ENCODE data around the gene RPS21.

The RPS21 gene

GRCh38 chr20:62353289-62354030 lies 33.4 kb upstream of the RPS21 start:
- no peak for DNase-seq (ENCODE audit: low read depth)
- in situ Hi-C loops (cut with HindIII; ENCODE audit: low sequenced_read_pairs), result no loop called here
- TF ChIP-seq CTCF (IDR thresholded peaks at IDR 0.05; ENCODE audit: low read depth, low read length, missing control alignments), result no peak
- H3K4me3 ChIP-seq (ENCODE audit: low read depth, low read length), result no peak overlapping the region

DNA sequence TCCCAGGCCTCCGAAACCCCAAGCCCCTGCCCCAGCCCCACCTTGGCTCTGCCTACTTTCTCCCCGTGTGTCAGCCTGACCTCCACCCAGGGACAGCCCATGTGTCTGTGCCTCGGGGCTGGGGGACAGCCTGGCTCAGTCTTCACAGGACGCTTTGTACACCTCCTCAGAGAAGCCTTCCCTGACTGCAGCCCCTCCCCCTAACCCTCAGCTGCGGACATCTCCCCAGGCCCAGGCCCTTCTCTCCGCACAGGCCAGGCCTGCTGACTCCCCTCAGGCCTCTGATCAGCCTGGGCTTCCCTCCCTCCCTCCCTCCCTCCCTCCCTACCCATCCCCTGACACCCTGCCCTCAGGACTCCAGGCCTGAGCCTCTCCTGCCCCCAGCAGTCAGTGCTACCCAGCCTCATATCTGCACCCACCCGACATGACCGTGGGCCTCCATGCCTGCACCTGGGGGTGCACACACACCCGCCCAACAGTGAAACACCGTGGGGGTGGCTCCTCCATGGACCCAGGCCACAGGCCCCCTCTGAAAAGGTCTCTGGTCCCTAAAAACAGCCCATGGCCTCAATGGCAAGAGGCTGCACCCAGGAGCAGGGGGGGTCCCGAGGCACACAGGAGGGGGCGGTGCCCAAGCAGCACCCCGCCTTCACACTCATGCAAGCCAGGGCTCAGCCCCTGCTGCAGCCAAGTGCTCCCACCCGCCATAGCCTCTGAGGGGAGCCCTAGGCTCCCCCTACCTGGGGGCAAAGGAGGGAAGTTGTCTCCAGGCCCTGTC lies 32.7 kb upstream of the RPS21 start:
- no peak overlapping the region for H3K4me3 ChIP-seq (ENCODE audit: low read depth, low read length)
- no peak for DNase-seq (ENCODE audit: low read depth)
- in situ Hi-C loops (cut with HindIII; ENCODE audit: low sequenced_read_pairs), result no loop called here
- no peak for TF ChIP-seq CTCF (IDR thresholded peaks at IDR 0.05; ENCODE audit: low read depth, low read length, missing control alignments)

- no peak for DNase-seq (ENCODE audit: low read depth)
- no peak overlapping the region for H3K4me3 ChIP-seq (ENCODE audit: low read depth, low read length)
- no peak for TF ChIP-seq CTCF (IDR thresholded peaks at IDR 0.05; ENCODE audit: low read depth, low read length, missing control alignments)
- in situ Hi-C loops (cut with HindIII; ENCODE audit: low sequenced_read_pairs), result no loop called here
These were observed 32.0 kb upstream of the RPS21 start for GRCh38 chr20:62354811-62355341.

GRCh38 chr20:62355516-62355877 lies 31.4 kb upstream of the RPS21 start:
- in situ Hi-C loops (cut with HindIII; ENCODE audit: low sequenced_read_pairs), result no loop called here
- H3K4me3 ChIP-seq (ENCODE audit: low read depth, low read length), result no peak overlapping the region
- no peak for TF ChIP-seq CTCF (IDR thresholded peaks at IDR 0.05; ENCODE audit: low read depth, low read length, missing control alignments)
- no peak for DNase-seq (ENCODE audit: low read depth)

- DNase-seq (ENCODE audit: low read depth), result no peak
- in situ Hi-C loops (cut with HindIII; ENCODE audit: low sequenced_read_pairs), result no loop called here
These were observed 30.9 kb upstream of the RPS21 start for GRCh38 chr20:62355878-62356588.

More at GRCh38 chr20:62355878-62356588, 30.9 kb upstream of the RPS21 start:
- no peak for TF ChIP-seq CTCF (IDR thresholded peaks at IDR 0.05; ENCODE audit: low read depth, low read length, missing control alignments)
- no peak overlapping the region for H3K4me3 ChIP-seq (ENCODE audit: low read depth, low read length)
